Renal cortical epithelial cell (primary cell): ENCODE data around the gene PCDHGB4. TPM values are rescaled to one million over a fixed set of nuclear protein-coding genes. Genes with fewer than 3 reads are reported as not detected.
"Not testable (repeated sequence)": the region's sequence is repeated elsewhere in the genome, so short reads cannot be mapped to it uniquely, and the experiment has no call there.

Experiments used
- DNase-seq: peaks from one replicate; pipeline ENCODE4 v3.0.0-alpha.2; 2011; ENCODE audit warnings: low read depth
- total RNA-seq: library from RNA; depleted of rRNA; stranded (reverse); fragments of >200 nt; gene quantifications from 2 replicates; pipeline ENCODE4 v1.2.3, GENCODE V29; 2014

PCDHGB4 gene
- total RNA-seq = 4.9 and 12.5 TPM in 2 replicates

DNA sequence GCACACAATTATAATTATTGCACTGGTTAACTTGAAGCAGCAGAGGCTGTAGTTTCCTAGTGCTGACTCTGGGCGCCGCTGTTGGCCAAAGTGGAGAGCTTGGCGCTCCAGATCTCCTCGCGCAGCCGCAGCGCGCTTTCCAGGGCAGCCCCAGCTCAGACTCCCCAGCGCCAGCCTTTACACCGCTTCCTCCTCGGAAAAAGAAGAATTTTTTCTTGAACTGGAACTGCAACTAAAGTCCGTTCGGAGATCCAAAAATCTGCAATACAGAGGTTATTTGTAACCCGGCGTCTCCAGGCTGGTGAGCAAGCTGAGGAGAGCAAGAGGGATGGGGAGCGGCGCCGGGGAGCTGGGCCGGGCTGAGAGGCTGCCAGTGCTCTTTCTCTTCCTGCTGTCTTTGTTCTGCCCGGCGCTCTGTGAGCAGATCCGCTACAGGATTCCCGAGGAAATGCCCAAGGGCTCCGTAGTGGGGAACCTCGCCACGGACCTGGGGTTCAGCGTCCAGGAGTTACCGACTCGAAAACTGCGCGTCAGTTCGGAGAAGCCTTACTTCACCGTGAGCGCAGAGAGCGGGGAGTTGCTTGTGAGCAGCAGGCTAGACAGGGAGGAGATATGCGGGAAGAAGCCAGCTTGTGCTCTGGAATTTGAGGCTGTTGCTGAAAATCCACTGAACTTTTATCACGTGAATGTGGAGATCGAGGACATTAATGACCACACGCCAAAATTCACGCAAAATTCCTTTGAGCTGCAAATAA is at the start of gene PCDHGB4:
Gene PCDHGB4, plus strand, starts transcription at position 142 of the 755 bp plus-strand sequence. Its CDS starts 187 bp downstream, at position 329.
- DNase-seq = peak; percentile 6

GRCh38 chr5:141338538-141339306 is 48.8 kb upstream of the PCDHGB4 start, which contains the start of gene PCDHGA2:
TSS of gene PCDHGA2 (plus strand) at chr5:141338760.
- DNase-seq = peak; percentile 37

- DNase-seq = not testable (repeated sequence)
Measured at GRCh38 chr5:141340781-141341354, 46.6 kb upstream of the PCDHGB4 start.

DNA sequence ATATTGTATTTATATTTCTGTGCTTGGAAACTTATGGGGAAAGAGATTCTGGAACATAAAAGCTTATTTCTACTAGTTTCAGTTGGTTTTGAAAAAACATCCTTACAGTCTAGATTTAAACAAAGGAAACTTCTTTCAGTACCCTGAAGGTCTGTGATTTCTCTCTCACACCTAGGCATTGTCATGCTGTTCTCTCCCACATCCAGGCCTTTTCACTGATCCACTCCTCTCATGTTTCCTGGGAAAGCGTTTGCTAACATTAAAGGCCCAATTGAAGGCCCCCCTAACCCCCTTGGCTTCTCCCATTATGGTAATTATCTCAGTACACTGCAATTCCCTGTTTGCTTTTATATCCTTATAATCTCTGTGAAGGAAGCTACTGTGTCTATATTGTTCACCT is 44.7 kb upstream of the PCDHGB4 start:
- DNase-seq = no peak

GRCh38 chr5:141343242-141343952 is 44.1 kb upstream of the PCDHGB4 start, which contains the start of gene PCDHGA3:
TSS of gene PCDHGA3 (plus strand) at chr5:141343829. CDS start at chr5:141344034, 205 bp downstream.
- peak; percentile 22 for DNase-seq

DNA sequence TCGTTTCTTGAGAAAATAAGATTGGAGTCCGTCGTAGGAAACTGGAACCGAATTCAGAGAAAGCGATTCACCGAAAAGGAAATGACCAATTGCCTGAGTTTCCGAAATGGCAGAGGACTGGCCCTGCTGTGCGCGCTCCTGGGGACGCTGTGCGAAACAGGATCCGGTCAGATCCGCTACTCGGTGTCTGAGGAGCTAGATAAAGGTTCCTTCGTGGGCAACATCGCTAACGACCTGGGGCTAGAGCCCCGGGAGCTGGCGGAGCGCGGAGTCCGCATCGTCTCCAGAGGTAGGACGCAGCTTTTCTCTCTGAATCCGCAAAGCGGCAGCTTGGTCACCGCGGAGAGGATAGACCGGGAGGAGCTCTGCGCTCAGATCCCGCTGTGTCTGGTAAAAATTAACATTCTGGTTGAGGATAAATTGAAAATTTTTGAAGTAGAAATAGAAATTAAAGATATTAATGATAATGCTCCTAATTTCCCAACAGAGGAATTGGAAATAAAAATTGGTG is 43.5 kb upstream of the PCDHGB4 start:
- DNase-seq = no peak

GRCh38 chr5:141345327-141345726 is 42.2 kb upstream of the PCDHGB4 start:
- DNase-seq = no peak

- DNase-seq = not testable (repeated sequence)
Measured at GRCh38 chr5:141346017-141346416, 41.5 kb upstream of the PCDHGB4 start.

DNA sequence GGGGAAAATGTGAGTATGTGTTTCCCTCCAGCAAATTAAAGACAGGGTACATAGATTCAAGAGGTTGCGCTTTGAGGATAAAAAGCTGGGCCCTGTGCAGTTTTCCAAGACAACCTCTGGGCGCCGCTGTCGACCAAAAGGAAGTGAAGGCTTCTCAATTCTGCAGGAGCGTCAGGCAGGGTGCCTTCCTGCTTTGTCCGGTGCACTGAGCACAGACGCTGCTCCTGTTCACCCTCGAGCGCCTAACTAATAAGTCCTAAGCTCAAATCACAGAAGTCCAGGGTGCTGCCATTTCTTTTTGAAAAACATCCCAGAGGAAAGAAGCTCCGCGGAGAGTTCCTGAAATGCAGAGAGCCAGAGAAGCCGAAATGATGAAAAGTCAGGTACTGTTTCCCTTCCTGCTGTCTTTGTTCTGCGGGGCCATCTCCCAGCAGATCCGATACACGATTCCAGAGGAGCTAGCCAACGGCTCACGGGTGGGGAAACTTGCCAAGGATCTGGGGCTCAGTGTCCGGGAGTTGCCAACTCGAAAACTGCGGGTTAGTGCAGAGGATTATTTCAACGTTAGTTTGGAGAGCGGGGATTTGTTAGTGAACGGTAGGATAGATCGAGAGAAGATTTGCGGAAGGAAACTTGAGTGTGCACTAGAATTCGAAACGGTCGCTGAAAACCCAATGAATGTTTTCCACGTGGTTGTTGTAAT is 37.4 kb upstream of the PCDHGB4 start, which contains the start of gene PCDHGB1:
Gene PCDHGB1, plus strand, starts transcription at position 183 of the 703 bp plus-strand sequence. Its CDS starts 162 bp downstream, at position 345.
- peak; percentile 23 for DNase-seq

DNA sequence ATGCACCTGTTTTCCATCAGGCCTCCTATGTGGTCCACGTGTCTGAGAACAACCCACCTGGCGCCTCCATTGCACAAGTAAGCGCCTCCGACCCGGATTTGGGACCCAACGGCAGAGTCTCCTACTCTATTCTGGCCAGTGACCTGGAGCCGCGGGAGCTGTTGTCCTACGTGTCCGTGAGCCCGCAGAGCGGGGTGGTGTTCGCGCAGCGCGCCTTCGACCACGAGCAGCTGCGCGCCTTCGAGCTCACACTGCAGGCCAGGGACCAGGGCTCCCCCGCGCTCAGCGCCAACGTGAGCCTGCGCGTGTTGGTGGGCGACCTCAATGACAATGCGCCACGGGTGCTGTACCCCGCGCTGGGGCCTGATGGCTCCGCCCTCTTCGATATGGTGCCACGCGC is 35.9 kb upstream of the PCDHGB4 start:
- no peak for DNase-seq

DNA sequence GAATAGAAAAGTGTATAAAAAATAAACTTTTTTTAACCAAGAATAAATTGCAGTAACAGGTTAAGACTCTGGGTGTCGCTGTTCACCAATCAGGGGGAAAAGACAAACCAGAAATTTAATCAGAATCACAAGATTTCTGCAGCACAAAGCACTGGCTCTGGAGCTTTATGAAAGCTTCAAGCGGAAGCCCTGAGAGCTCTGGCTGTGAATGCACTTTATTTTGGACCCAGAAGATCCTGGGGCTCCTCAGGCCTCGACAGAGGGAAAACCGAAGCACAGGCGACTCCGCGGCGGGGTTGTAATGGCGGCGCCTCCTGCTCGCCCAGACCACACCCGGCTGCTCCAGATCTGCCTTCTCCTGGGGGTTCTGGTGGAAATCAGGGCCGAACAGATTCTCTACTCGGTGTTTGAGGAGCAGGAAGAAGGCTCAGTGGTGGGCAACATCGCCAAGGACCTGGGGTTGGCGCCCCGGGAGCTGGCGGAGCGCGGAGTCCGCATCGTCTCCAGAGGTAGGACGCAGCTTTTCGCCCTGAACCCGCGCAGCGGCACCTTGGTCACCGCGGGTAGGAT is 32.5 kb upstream of the PCDHGB4 start, which contains the start of gene PCDHGA4:
Gene PCDHGA4, plus strand, starts transcription at position 122 of the 570 bp plus-strand sequence. Its CDS starts 87 bp downstream, at position 209.
- no peak for DNase-seq

DNA sequence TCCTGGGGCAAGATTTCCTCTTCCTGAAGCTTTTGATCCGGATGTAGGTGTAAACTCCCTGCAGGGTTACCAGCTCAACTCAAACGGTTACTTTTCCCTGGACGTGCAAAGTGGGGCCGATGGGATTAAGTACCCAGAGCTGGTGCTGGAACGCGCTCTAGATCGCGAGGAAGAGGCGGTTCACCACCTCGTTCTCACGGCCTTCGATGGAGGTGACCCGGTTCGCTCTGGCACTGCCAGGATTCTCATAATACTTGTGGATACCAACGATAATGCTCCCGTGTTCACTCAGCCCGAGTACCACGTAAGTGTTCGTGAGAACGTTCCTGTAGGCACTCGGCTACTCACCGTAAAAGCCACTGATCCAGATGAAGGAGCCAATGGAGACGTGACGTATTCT is 31.9 kb upstream of the PCDHGB4 start:
- DNase-seq = no peak

DNA sequence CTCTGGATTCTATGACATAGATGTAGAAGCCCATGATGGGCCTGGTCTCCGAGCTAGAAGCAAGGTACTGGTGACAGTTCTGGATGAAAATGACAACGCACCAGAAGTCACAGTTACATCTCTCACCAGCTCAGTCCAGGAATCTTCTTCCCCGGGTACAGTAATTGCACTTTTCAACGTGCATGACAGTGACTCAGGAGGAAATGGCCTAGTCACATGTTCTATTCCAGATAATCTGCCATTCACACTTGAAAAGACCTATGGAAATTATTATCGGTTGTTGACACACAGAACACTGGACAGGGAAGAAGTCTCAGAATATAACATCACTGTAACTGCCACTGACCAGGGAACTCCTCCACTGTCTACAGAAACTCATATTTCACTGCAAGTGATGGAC is 31.4 kb upstream of the PCDHGB4 start:
- no peak for DNase-seq

GRCh38 chr5:141356950-141357349 is 30.5 kb upstream of the PCDHGB4 start:
- DNase-seq = no peak

DNA sequence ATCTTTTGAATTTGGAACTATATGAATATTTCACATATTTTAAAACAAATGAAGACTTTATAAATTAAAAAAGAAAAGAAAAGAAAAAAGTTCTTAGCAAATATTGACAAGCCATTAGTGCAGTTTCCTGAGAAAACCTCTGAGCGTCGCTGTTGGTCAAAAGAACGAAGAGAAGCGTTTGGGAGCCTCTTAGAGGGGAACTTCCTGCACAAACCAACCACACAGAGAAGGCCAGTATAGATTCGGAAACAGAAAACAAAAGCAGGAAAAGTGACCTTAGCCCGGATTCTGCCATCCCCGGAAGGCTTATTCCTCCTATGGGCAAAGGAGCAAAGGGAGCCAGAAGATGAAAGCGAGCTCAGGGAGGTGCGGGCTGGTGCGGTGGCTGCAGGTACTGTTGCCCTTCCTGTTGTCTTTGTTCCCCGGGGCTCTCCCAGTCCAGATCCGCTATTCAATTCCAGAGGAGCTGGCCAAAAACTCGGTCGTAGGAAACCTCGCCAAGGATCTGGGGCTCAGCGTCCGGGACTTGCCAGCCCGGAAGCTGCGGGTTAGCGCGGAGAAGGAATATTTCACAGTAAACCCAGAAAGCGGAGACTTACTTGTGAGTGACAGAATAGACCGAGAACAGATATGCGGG is 27.6 kb upstream of the PCDHGB4 start, which contains the start of gene PCDHGB2:
Gene PCDHGB2, plus strand, starts transcription at position 205 of the 637 bp plus-strand sequence. Its CDS starts 142 bp downstream, at position 347.
- peak; percentile 16 for DNase-seq

- no peak for DNase-seq
Measured at GRCh38 chr5:141360685-141361084, 26.8 kb upstream of the PCDHGB4 start.

DNA sequence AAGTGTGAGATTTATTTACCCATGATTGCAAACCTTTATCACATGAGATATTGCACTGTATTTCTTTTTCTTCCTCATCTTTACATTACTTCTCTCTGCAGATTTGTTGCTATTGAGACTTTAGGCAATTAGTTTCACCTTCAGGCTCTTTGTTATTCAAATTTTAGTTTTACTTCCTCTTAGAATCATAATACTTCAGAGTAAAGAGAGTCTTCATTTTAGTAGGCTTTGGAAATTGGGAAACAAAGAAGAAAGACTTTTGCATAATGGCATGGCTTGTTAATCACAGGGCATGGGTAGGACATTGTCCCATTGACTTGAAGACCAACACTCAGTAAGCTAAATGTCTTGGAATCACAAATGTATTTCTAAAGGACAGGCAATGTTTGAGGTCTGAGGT is 24.8 kb upstream of the PCDHGB4 start:
- DNase-seq = no peak

GRCh38 chr5:141363952-141364660 is 23.4 kb upstream of the PCDHGB4 start, which contains the start of gene PCDHGA5:
TSS of gene PCDHGA5 (plus strand) at chr5:141364162. CDS start at chr5:141364331, 169 bp downstream.
- no peak for DNase-seq
